ENCODE results near the gene NPM3. TPM values are rescaled to one million over a fixed set of nuclear protein-coding genes. Genes with fewer than 3 reads are reported as not detected.

NPM3 gene
- 10 to 100 TPM; 14.4 to 27.4 (median 15.3) TPM for total RNA-seq
- long read RNA-seq, donor 1, result 0 reads
- long read RNA-seq, donor 2, partial matches to known transcripts, result 0 of 1 reads
- long read RNA-seq, donor 2, other reads (novel, unspliced or antisense), result 0 of 1 reads

GRCh38 chr10:101782811-101783735, at the start of gene NPM3:
Gene NPM3, minus strand, starts transcription at chr10:101783446. Its CDS starts 56 bp downstream, at chr10:101783390.
- H3K9me3 ChIP-seq, result no peaks in the 10 kb centered on the region
- TF ChIP-seq, protein P1, sequence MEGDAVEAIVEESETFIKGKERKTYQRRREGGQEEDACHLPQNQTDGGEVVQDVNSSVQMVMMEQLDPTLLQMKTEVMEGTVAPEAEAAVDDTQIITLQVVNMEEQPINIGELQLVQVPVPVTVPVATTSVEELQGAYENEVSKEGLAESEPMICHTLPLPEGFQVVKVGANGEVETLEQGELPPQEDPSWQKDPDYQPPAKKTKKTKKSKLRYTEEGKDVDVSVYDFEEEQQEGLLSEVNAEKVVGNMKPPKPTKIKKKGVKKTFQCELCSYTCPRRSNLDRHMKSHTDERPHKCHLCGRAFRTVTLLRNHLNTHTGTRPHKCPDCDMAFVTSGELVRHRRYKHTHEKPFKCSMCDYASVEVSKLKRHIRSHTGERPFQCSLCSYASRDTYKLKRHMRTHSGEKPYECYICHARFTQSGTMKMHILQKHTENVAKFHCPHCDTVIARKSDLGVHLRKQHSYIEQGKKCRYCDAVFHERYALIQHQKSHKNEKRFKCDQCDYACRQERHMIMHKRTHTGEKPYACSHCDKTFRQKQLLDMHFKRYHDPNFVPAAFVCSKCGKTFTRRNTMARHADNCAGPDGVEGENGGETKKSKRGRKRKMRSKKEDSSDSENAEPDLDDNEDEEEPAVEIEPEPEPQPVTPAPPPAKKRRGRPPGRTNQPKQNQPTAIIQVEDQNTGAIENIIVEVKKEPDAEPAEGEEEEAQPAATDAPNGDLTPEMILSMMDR (IDR thresholded peaks at IDR 0.05), result no peak
- DNase-seq (peak; percentile 85 to 92 (median 90)), ATAC-seq (peak; percentile 65)
- H3K4me3 ChIP-seq, result peak within 1 kb of the TSS; percentile 33
- peaks cover 4% of the 10 kb centered on the region for H3K36me3 ChIP-seq (ENCODE audit: low read depth)
- intact Hi-C loops (cut with DNase I, micrococcal nuclease), result loop anchor here in 1 of 2 donors (5.0 kb wide), 1 partner anchor 186 kb away; no protein-coding TSS in a partner anchor
- H3K4me1 ChIP-seq (ENCODE audit: low read depth), result peaks cover 39% of the 10 kb centered on the region

- DNase-seq (no peak), ATAC-seq (no peak)
- intact Hi-C loops (cut with DNase I, micrococcal nuclease), result no loop called here
- Histone ChIP-seq H3K4me3 (no peak overlapping the region), H3K4me1 (ENCODE audit: low read depth) (peaks cover 14% of the 10 kb centered on the region), H3K36me3 (ENCODE audit: low read depth) (no peaks in the 10 kb centered on the region), H3K9me3 (no peaks in the 10 kb centered on the region)
- TF ChIP-seq, protein P1 (IDR thresholded peaks at IDR 0.05), result no peak
Observed at GRCh38 chr10:101832325-101832771, 49.1 kb upstream of the NPM3 start.

DNA sequence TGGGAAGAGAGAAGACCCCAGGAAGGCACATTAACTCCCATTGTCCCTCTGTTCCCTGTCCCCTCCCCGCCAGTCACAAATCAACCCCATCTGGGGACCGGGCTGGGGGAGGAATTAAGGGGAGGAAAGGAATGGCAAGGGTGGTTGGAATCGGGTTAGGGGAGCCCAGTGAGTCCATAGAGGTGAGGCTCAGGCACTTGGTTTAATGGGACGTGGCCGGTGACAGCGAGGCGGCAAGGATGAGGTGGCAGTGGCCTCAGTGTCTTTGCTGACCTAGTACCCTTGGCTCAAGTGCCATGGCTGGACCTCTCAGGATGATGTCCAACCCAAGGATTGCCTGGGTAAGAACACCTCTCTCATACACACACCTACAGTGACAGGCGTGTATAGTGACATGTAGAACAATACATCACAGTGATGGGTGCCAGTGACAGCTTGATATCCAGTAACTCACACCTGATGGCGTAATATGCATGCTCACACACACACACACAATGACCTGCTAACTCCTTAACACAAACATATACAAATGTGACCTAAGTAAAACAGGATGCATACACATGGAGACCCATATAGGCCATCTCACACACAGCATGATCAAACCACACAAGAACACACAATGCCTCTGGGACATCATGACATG, 48.0 kb upstream of the NPM3 start:
- TF ChIP-seq, protein P1 (IDR thresholded peaks at IDR 0.05), result no peak
- DNase-seq (no peak), ATAC-seq (no peak)
- intact Hi-C loops (cut with DNase I, micrococcal nuclease), result no loop called here
- H3K9me3 ChIP-seq, result no peaks in the 10 kb centered on the region
- H3K4me1 ChIP-seq (ENCODE audit: low read depth), result peaks cover 14% of the 10 kb centered on the region
- no peak overlapping the region for H3K4me3 ChIP-seq
- no peaks in the 10 kb centered on the region for H3K36me3 ChIP-seq (ENCODE audit: low read depth)

DNA sequence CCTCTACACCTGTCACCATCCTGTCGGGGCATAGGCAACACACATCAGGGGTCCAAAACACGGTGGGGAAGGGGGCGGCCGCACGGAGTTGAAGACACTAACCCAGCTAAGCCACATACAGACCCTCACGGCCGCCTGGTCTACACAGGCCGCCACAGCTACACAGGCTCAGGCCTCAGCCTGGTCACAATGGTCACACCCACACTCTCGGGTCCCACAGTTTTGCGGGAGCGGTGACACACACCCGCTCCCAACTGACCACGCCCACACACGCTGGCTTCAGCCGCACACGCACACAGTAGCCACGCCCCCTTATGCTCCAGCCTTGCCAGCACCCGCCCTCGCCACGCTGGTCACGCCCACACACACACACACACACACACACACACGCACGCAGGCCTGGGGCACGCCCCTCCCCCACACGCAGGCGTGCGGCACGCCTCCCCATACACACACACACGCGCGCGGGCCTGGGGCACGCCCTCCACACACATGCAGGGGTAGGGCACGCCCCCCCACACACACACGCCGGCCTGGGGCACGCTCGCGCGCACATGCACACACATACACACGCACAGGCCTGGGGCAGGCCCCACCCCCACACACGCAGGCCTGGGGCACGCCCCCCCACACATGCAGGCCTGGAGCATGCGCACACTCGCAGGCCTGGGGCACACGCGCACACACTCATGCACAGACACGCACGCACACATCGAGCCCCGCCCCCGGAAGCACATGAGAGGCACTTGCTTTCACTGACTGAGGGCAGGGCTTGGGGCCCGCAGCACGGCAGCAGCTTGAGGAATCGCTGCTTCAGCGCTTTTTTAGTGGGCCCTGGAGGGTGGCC, 47.3 kb upstream of the NPM3 start:
- ATAC-seq, result peak; percentile 93
- no peaks in the 10 kb centered on the region for H3K9me3 ChIP-seq
- H3K36me3 ChIP-seq (ENCODE audit: low read depth), result no peaks in the 10 kb centered on the region
- H3K4me1 ChIP-seq (ENCODE audit: low read depth), result peaks cover 14% of the 10 kb centered on the region
- intact Hi-C loops (cut with DNase I, micrococcal nuclease), result no loop called here
- H3K4me3 ChIP-seq, result no peak overlapping the region
- peak; percentile 94 to 97 (median 97) for DNase-seq
- TF ChIP-seq, protein P1 (IDR thresholded peaks at IDR 0.05), result no peak
